OCI-LY3 (cell line): ENCODE data around the gene RPTN.

Experiments used
- CTCF ChIP-seq: fragments of 200-600, 300-600 bp; sonication (generic); IDR thresholded peaks from 2 replicates; pipeline ENCODE4 v1.5.1; 2014; ENCODE audit warnings: antibody characterized with exemption, low read length, low read depth
- EZH2phosphoT487 ChIP-seq: fragments of 200-600 bp; shearing (Covaris generic); IDR thresholded peaks from 2 replicates; pipeline ENCODE4 v1.6.1; 2018; ENCODE audit warnings: antibody characterized with exemption, mixed run types, low read depth

DNA sequence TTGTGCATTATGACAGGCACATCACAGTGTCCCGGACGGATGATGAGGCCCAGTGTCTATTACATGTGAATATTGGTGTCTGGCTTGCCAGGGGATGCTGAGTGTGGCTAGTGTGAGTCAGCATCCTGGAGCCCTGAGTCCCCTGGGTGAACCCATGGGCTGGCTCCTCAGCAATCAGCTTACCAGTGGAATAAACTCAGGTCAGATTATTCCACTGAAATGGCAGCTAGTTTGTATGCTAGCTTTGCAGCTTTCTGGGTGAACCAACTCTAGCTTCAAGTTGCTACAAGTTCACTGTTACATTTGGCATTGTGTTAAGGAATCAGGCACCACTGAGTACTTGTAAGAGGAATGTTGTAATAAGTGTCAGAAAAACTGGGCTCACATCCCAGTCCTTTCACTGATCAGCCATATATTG, 23.9 kb upstream of the RPTN start:
- TF ChIP-seq CTCF (no peak), EZH2phosphoT487 (no peak)
